Fibroblast of lung (primary cell): Measurements from ENCODE around the gene ATG9A.
"Not testable (repeated sequence)": the region's sequence is repeated elsewhere in the genome, so short reads cannot be mapped to it uniquely, and the experiment has no call there.

ENCODE experiments used
- EZH2 ChIP-seq: IDR thresholded peaks from 2 replicates; pipeline ENCODE4 v1.5.1; 2012; ENCODE audit warnings: low read length, control low read depth, mild to moderate bottlenecking; ENCODE audit errors: missing control alignments
- TF ChIP-seq, protein P1 (sequence below), 2 donors: IDR thresholded peaks in 1 of 2; conservative IDR thresholded peaks in 1 of 2; 1 replicate in 1 of 2; 2 replicates in 1 of 2; pipeline ENCODE4 v1.5.1; 2011 to 2012; ENCODE audit warnings: low read length in 2 of 2, control low read depth in 1 of 2, inconsistent platforms in 1 of 2, low read depth in 1 of 2, mild to moderate bottlenecking in 1 of 2

DNA sequence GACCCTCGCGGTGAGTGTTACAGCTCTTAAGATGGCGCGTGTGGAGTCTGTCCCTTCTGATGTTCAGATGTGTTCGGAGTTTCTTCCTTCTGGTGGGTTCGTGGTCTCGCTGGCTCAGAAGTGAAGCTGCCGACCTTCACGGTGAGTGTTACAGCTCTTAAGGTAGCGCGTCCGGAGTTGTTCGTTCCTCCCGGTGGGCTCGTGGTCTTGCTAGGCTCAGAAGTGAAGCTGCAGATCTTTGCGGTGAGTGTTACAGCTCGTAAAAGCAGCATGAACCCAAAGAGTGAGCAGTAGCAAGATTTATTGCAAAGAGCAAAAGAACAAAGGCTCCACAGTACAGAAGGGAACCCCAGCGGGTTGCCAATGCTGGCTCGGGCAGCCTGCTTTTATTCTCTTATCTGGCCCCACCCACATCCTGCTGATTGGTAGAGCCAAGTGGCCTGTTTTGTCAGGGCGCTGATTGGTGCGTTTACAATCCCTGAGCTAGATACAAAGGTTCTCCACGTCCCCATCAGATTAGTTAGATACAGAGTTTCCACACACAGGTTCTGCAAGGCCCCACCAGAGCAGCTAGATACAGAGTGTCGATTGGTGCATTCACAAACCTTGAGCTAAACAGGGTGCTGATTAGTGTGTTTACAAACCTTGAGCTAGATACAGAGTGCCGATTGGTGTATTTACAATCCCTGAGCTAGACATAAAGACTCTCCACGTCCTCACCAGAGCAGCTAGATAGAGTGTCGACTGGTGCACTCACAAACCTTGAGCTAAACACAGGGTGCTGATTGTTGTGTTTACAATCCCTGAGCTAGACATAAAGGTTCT lies 28.7 kb downstream of the ATG9A start:
- TF ChIP-seq, protein P1, sequence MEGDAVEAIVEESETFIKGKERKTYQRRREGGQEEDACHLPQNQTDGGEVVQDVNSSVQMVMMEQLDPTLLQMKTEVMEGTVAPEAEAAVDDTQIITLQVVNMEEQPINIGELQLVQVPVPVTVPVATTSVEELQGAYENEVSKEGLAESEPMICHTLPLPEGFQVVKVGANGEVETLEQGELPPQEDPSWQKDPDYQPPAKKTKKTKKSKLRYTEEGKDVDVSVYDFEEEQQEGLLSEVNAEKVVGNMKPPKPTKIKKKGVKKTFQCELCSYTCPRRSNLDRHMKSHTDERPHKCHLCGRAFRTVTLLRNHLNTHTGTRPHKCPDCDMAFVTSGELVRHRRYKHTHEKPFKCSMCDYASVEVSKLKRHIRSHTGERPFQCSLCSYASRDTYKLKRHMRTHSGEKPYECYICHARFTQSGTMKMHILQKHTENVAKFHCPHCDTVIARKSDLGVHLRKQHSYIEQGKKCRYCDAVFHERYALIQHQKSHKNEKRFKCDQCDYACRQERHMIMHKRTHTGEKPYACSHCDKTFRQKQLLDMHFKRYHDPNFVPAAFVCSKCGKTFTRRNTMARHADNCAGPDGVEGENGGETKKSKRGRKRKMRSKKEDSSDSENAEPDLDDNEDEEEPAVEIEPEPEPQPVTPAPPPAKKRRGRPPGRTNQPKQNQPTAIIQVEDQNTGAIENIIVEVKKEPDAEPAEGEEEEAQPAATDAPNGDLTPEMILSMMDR (conservative IDR thresholded peaks at IDR 0.05 in 1 of 2, IDR thresholded peaks at IDR 0.05 in 1 of 2; ENCODE audit: low read depth in 1 of 2, low read length in 2 of 2): not testable (repeated sequence)
- TF ChIP-seq EZH2: not testable (repeated sequence)
